ENCODE results near the gene VASN.

DNA sequence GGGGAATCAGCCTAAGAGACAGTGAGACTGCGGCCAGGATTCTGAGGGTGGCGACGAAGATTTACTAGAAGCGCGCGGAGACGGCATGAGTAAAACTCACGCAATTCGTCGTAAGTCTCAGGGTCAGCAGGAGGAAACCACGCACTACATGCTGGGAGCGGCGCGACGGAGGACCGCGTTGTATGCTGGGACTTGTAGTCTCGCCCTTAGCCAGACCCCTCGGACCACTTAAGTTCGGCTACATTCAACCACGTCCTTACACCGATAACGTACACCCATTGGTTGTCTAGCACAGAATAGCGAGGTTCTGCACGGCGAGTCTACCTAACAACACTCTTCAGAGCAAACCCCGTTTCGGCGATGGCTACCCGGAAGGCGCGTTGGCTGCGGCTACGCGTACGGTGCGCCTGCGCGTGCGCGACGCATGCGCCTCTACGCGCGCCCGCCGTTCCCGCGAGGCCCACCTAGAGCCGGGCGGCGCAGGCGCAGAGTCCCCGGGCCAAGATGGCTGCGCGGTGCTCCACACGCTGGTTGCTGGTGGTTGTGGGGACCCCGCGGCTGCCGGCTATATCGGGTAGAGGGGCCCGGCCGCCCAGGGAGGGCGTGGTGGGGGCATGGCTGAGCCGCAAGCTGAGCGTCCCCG lies 53.9 kb downstream of the VASN start, which contains the start of gene DNAJA3:
- TF ChIP-seq POLR2A (IDR thresholded peaks at IDR 0.05; ENCODE audit: low read depth, low read length) (peak; percentile 95), SPI1 (IDR thresholded peaks at IDR 0.05; ENCODE audit: low read depth, low read length) (no peak), POLR2AphosphoS5 (IDR thresholded peaks at IDR 0.05; ENCODE audit: low read depth, low read length) (peak; percentile 96), TAF1 (IDR thresholded peaks at IDR 0.05; ENCODE audit: low read depth, low read length) (peak; percentile 99), POU2F2 (IDR thresholded peaks at IDR 0.05; ENCODE audit: low read depth, low read length) (0 out of 2 replicates have a peak, but pooled peaks have one; percentile 17), PAX5 (IDR thresholded peaks at IDR 0.05; ENCODE audit: insufficient read depth, low read length, severe bottlenecking) (no peak)

All from GM12891 (cell line).